CD4-positive, alpha-beta T cell treated with Interleukin-2 at 100 ng/mL for 4 hours (primary cell): ENCODE results near the gene CINP.
"Not testable (repeated sequence)": the region's sequence is repeated elsewhere in the genome, so short reads cannot be mapped to it uniquely, and the experiment has no call there.

ENCODE experiments used
- DNase-seq: peaks from one replicate; pipeline ENCODE4 v3.0.0-alpha.2; 2020; ENCODE audit warnings: low spot score

CINP gene

DNA sequence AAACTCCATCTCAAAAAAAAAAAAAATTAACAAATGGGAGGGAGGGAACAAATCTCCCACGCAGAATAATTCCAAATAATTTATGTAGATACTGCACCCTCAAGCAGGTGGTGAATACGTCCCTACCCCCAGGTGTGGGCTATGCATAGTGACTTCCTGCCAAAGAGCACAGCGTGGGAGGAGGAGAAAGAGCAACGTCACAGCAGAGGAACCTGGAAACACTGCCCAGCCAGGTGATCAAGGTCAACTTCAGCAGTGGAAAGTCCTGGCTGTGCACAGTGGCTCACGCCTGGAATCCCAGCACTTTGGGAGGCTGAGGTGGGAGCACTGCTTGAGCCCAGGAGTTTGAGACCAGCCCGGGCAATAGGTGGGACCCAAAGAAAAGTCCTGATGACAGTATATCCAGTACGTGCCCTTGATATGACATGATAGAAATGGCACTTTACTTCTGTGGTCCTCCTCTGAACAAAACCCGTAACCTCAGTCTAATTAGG, 9.5 kb downstream of the CINP start:
- DNase-seq: no peak

DNA sequence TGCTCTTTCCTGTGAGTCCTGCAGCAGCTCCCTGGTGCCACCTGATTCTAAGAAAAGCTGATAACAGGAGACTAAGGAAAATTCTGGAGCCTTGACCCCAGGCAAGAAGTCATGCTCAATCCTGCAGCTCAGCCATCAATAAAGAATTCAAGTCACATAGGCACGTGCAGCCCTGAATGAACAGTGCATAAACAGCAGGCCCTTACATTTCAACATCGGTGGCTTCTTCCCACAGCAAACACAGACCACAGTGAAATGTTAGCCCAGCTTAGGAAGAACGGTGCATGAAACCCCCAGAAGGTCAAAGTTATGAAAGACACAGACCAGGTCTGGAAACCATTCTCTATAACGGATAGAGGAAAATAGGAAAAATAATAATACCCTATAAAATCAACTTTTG, 10.5 kb downstream of the CINP start:
- no peak for DNase-seq

- DNase-seq: not testable (repeated sequence)
Observed at GRCh38 chr14:102351593-102351992, 11.1 kb downstream of the CINP start.

DNA sequence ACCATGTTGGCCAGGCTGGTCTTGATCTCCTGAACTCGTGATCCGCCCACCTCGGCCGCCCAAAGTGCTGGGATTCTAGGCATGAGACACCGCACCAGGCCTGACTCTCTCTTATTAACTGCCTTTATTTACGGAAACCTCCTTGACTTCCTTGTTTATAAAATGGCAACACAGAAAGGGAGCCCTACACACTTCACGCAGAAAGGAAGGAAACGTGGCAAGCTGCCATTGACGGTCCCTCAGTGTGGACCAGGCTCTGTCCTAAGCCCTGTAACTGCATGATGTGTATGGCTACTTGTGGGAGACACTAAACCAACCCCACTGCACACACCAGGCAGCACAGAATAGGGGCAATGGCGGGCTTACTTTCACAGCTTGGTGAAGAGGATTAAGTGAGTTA, 11.7 kb downstream of the CINP start:
- DNase-seq: no peak

DNA sequence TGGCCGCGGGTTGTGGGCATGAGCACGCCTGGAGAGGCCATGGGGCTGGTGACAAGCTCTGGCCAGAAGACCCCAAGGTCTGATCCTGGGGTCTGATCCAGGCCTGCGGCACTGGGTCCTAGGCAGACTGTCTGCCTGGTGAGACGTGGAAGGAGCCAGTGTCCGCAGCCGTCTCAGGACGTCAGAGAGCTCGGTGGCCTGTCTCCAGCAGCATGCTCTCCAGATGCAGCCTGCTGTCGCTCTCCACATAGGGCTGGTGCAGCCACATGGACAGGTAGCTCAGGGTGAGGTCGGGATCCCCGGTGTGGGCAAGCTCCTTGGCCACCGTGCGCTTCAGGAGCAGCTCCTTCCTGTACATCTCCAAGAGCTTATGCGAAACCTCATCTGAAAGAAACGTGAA, 14.3 kb downstream of the CINP start:
- no peak for DNase-seq

DNA sequence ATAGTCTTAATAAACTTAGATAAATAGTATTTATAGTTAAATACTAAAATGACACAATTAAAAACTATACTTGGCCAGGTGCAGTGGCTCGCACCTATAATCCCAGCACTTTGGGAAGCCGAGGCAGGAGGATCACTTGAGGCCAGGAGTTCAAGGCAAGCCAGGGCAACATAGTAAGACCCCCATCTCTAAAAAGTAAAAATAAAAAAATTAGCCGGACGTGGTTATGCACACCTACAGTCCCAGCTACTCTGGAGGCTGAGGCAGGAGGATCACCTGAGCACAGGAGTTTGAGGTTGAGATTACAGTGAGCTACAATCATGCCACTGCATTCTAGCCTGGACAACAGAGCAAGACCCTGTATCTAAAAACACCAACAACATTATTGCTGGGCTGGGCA, 16.0 kb downstream of the CINP start:
- DNase-seq: no peak

DNA sequence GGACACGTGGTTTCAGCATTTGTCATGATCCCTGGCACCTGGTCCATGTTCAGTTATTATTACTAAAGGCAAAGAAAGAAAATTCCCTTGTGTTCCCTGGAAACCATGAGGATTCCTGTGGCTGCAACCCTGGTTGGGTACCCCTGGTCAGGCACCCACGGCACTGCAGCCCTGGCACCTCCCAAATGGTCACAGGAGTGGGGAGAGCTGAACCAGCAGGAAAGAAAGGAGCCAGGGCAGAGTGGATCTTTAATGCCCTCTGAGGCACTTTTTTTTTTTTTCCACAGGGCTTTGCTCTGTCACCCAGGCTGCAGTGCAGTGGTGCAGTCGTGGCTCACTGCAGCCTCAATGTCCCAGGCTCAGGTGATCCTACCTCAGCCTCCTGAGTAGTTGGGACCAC, 17.5 kb downstream of the CINP start:
- DNase-seq: no peak

DNA sequence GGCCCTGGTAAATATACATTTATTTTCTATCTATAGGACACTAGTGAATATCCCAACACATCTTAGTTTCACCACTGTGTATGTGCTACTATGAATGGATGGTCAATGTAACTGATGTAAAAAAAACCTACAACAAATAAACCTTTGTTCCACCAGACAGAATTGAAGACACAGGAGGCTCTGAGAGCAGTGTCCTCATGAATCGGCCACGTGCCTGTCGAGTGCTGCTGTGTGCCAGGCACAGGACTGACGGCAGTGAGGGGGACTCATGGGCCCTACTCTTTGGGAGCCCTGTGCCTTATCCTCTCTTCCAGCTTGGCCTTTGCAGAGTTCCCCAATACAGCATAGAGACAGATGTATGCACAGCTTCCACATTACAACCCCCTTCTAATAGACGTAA, 18.2 kb downstream of the CINP start:
- no peak for DNase-seq

- DNase-seq: no peak
Observed at GRCh38 chr14:102344084-102344483, 18.6 kb downstream of the CINP start.

GRCh38 chr14:102342238-102342637, 20.5 kb downstream of the CINP start:
- DNase-seq: no peak

DNA sequence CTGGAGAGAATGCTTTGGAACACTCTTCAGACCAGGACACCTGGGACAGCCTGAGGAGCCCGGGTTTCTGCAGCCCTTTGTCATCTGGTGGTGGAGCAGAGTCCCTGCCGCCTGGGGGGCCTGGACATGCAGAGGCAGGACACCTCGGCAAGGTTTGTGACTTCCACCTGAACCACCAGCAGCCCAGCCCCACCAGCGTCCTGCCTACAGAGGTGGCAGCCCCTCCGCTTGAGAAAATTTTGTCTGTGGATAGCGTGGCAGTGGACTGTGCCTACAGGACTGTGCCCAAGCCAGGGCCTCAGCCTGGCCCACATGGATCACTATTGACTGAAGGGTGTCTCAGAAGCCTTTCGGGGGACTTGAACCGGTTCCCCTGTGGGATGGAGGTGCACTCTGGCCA, 21.1 kb downstream of the CINP start:
- DNase-seq: no peak

GRCh38 chr14:102338724-102339123, 24.0 kb downstream of the CINP start:
- no peak for DNase-seq

DNA sequence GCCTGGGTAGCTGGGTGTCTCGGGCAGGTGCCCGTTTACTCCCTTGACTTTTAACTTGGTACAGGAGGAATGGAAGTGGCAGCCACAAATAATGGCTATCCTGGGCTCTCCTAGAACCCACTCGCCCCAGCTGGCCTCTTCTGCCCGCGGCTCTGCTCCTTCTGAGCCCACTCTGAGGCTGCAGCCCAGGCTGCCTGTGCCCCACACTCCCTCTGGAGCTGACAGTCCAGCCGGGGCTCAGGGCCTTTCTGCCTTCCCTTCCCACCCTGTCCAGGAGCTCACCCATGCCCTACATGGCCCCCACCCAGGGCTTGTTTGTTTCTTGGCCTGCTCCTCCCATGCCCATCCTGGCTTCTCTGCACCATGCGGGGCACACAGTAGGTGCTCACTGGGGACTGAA, 27.5 kb downstream of the CINP start:
- DNase-seq: no peak

- DNase-seq: no peak
Observed at GRCh38 chr14:102333795-102334705, 28.6 kb downstream of the CINP start.

GRCh38 chr14:102333390-102333789, 29.3 kb downstream of the CINP start:
- no peak for DNase-seq

GRCh38 chr14:102330806-102331205, 31.9 kb downstream of the CINP start:
- no peak for DNase-seq

DNA sequence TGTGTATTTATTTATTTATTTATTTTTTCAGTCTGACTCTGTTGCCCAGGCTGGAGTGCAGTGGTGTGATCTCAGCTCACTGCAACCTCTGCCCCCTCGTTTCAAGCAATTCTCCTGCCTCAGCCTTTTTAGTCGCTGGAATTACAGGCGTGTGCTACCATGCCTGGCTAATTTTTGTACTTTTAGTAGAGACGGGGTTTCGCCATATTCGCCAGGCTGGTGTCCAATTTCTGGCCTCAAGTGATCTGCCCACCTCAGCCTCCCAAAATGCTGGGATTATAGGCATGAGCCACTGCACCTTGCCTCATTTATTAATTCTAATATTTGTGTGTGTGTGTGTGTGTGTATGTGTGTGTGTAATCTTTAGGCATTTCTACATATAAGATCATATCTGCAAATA, 33.3 kb downstream of the CINP start:
- DNase-seq: not testable (repeated sequence)

- DNase-seq: no peak
Observed at GRCh38 chr14:102326583-102326982, 36.1 kb downstream of the CINP start.

DNA sequence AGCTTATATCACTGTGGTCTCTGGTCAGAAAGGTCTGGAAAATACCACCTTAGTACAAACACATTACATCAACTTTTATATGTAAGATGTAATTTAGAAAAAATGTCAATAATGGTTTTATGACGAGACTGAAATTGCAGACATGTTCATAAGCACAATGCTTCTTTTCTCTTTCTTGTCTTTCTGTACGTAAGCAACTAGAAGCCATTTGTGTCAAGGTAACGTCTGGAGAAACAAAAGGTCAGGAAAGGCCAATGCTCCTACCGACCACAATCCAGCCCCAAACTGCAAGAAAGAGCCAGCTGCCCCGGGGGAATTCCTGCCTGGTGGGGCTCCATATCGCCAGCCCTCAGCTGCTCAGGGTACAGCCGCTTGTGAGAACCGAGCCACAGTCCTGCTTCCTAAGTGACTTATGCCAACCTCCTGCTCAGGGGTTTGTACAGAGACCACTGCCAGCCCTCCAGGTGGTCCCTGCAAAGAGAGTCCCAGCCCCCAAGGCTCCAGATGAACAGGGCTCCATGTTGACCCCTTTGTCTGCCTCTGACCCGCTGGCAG, 36.8 kb downstream of the CINP start:
- DNase-seq: no peak

GRCh38 chr14:102323102-102323501, 39.6 kb downstream of the CINP start:
- peak; percentile 31 for DNase-seq

DNA sequence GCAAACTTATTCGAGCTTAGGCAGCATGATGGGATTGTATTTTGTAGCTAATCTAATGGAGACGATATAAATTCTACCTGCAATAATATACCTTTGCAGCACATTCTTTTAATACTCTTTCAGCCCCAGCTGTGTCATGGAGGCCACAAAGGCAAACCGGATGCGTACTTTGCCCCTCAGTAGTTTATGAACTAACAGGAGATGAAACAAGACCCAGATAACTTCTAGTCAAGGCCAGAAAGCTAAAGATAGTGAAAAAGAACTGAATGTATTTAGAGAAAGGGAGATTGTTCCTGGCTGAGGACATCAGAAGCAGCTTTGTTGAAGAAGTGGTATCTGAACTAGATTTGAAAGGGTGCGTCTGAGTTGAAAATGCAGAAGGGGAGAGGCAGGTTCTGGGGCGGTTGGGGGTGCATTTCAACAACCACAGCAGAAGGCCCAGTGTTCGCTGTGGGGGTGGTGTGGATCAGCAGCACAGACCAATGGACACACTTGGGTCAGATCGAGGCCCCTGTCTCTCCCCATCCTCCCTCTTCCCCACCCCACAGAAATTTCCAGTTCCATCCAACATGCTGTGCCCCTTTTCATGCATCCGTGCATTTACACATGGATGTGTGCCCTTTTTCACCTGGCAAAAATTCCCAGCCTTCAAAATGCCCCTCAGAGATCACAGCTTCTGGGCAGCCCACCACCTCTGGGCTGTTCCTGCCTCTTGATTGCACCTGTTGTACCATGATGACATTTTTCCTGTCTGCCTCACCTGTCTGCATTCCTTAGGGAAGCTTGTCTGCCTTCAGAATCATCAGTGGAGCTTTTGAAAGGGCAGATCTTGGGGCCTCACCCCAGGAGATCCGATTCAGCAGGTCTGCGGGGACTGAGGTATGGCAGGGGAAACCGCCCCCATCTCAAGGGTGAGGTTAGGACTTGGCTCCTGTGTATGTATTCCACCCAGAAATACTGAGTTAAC, 41.0 kb downstream of the CINP start:
- no peak for DNase-seq

DNA sequence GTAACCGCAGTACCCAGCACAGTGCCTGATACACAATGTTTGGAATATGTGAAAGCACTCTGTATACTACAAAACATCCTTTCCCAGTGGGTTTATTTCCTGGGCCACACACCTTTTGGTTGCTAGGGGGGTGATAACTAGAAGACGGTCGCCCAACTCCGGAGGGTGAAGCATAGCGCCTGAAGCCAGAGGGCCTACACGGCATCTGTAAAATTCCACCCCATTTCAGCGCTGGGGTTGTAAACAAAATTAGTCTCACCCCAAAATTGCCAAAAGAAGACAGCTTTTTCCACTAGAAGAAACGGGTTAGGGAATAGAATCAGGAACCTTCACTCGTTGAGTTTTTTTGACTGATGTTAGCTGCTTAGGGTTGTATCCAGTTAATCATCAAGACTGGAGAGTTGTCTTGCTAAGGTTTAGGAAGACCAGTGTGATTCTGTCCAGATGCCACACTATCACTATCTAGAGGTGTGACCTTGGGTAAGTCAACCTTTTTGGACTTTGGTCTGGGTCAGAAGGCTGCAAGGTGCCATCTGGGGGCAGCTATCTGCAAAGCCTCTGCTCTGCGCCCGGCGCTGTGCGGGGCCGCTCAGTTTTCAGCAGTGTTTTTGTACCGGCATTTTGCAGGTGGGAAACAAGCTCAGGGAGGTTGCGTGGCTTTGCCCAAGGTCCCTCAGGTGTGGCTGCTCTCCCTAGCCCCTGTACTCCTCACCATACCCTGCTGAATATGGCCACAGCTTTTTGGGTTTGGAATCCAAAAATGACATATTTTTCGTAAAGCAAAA, 41.8 kb downstream of the CINP start:
- no peak for DNase-seq
